HUDEP-2 (cell line): ENCODE measurements around the gene ZNF814.
"Not testable (repeated sequence)": the region's sequence is repeated elsewhere in the genome, so short reads cannot be mapped to it uniquely, and the experiment has no call there.

Source experiments
- DNase-seq, 76 experiments: peaks; one replicate each; lab custom pipeline; 2025; ENCODE audit not compliant: unreplicated experiment in 76 of 76; lab: John Stamatoyannopoulos, UW

Gene ZNF814

DNA sequence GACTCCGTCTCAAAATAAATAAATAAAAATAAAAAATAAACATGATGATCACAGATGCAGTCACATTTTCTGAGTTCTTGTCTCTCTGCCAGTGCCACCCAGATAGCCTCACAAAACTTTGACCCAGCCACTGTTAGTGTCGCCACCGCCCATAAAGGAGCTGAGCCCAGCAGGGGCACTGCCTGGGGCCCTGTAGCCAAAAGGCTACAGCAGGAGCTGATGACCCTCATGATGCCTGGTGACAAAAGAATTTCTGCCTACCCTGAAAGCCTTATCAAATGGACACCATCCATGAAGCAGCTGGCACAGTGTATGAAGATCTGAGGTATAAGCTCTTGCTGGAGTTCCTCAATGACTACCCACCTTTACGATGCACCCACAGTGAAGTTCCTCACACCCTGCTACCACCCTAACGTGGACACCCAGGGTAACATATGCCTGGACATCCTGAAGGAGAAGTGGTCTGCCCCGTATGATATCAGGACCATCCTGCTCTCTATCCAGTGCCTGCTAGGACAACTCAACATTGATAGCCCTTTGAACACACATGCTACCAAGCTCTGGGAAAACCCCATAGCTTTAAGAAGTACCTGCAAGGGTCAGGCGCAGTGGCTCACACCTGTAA, 20.9 kb downstream of the ZNF814 start:
- peak in 1 of 76 experiments; percentile 7 for DNase-seq

DNA sequence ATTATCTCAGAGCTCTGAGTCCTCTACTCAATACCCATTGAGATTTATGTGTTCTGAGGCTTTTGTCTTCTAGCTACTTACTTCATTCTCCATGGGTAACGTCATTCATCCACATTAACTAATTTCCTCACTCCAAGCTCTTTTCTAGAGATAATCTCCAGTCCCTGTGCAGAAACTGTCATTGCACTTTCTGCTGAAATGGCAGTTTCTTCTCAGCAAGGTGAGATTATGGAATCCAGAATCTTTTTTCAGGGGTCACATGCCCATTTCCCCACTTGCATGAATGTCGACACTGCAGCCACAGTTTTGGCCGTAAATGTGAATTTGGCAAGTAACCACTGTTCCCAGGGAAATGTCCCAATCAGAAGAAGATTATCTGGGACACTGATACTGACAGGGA, 26.5 kb downstream of the ZNF814 start:
- DNase-seq: not testable (repeated sequence)

DNA sequence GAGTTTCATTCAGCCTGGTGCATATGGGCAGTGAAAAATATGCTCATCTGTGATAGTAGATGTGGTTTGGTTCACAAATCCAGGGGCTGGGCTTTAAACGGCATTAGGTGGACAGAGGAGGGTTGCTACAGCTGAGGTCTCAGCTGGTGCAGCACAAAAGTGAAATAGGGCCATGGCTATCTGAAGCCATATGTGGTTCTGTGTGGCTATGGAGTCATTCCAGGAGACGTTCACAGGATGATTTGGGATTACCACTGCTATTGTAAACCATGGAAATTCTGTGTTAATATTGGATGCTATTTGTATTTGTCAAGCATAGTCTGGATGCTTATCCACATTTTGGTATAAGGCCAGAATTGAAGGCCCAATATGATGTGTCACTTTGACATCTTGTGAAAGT, 34.7 kb downstream of the ZNF814 start:
- DNase-seq: not testable (repeated sequence)

DNA sequence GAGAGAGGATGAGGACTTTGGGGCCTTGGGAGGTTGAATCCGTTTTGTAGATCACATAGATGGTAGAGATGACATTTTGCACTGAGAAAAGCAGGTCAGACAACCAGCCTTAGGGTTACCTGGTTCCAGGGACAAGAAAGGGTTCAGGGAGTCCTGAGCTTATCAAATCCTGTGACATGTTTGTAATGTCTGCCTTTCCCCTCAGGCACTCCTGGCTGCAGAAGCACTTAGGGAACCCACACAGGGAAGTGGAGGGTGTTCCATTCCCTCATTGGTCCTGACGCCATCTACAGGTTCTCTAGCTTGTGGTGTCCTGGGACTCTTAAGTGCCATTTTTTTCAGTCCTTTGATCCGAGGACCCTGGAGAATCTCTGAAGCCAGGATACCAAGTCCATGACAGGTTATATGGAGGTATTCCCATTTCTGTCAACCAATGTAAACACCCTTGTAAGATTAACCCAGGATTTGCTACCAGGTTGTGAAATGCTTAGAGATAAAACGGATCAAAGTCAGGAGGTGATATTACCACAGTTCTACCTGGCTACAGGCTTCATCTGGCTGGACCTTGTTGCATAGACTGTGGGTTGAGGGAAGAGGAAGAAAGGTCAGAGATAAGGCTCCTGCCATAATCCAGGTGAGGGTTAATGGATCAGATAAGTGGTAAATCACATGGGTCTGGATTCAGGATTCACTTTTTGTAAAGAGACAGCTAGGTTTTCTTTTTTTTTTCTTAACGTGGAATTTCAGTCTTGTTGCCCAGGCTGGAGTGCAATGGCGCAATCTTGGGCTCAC, 36.8 kb downstream of the ZNF814 start:
- DNase-seq: not testable (repeated sequence)

- peak in 58 of 76 experiments; percentile 3 to 81 (median 42) for DNase-seq
These were observed 38.3 kb downstream of the ZNF814 start for GRCh38 chr19:57850553-57851017.

GRCh38 chr19:57849666-57850473, 39.0 kb downstream of the ZNF814 start, which contains the start of gene ZNF587:
ZNF587 (plus strand) TSS chr19:57849859; CDS start chr19:57850039, 180 bp downstream.
- DNase-seq: peak in 74 of 76 experiments; percentile 22 to 89 (median 74)

DNA sequence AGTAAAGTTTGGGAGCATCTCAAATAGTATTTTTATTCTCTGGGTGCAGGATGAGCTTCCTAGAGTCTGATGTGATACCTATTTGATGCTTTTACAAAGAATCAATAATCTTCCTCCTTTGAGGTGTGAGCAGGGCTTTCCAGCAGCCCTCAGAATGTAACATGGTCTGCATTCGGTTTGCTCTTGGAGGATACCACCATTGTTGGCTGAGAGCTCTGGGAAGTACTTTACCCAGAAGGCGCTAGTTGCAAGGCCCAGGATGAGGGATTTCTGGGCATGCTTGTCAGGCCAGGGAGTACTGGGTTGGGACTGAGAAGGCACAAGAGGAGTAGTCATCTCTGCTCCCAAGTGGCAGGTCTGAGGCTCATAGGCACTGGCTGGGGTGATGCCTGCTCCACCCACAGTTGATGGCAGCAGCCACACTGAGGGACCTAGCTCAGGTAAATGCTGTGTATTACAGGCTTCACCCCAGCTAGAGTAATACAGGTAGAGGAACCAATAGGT, 39.6 kb downstream of the ZNF814 start:
- peak in 1 of 76 experiments; percentile 55 for DNase-seq

GRCh38 chr19:57847164-57847563, 41.7 kb downstream of the ZNF814 start:
- DNase-seq: not testable (repeated sequence)

GRCh38 chr19:57841122-57841763, 47.6 kb downstream of the ZNF814 start:
- no peak for DNase-seq

GRCh38 chr19:57838622-57839191, 50.1 kb downstream of the ZNF814 start:
- not testable (repeated sequence) for DNase-seq

GRCh38 chr19:57836991-57837390, 51.8 kb downstream of the ZNF814 start:
- not testable (repeated sequence) for DNase-seq

DNA sequence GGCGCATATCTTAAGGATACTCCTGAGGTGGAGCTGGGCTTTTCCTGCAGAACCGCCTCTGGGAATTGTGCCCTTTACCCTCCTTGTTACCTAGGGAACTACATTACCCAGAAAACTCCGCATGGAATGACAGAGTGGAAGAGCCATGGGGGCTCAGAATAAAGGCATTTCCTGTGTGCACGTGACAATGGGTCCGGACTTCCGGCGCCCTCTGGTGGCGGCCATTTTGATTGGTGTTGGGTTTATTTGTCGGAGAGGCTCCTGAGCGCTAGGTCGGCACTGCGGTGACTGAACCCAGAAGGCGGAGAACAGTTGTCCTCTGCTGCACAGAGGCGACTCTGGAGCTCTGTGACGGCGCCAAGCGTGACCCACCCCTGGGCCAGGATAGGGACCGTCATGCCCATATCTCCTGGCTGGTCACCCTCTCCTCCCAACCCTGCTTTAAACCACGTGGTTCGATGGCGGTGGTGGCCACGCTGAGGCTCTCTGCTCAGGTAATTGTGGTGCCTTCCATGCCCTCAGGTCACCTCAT, 58.7 kb downstream of the ZNF814 start, which contains the start of gene ZNF587B:
ZNF587B (plus strand) TSS at position 229 of the 532 bp plus-strand sequence; CDS start at position 459, 230 bp downstream.
- DNase-seq: peak in 33 of 76 experiments; percentile 4 to 58 (median 24)

DNA sequence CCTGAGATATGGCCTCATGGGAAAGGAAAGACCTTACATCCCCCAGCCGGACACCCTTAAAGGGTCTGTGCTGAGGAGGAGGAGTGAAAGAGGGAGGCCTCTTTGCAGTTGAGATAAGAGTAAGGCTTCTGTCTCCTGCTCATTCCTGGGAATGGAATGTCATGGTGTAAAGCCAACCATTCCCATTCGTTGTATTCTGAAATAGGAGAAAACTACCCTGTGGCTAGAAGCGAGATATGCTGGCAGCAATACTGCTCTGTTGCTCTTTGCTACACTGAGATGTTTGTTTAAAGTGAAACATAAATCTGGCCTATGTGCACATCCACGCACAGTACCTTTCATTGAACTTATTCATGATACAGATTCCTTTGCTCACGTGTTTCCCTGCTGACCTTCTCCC, 59.5 kb downstream of the ZNF814 start:
- no peak for DNase-seq

DNA sequence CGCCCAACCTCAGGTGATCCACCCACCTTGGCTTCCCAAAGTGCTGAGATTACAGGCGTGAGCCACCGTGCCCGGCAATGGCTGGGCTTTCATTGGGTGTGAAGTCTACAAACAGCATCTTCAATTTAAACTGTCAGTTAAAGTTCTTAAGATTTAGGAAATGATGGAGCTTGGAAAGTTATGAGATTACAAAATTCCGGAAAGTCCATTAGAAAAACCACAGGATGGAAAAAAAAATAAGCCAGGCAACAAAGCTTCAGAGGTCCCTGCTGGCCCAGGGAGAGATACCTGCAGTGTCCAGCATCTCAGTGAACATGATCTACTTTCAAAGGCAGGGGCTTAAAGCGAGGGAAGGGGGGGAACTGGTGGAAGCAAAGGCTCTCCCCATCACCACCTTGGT, 63.3 kb downstream of the ZNF814 start:
- no peak for DNase-seq

DNA sequence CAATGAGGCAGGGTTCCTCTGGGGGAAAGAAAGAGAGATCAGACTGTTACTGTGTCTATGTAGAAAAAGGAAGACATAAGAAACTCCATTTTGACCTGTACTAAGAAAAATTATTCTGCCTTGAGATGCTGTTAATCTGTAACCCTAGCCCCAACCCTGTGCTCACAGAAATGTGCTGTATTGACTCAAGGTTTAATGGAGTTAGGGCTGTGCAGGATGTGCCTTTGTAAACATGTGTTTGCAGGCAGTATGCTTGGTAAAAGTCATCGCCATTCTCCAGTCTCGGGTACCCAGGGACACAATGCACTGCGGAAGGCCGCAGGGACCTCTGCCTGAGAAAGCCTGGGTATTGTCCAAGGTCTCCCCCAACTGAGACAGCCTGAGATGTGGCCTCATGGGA, 65.2 kb downstream of the ZNF814 start:
- DNase-seq: not testable (repeated sequence)

DNA sequence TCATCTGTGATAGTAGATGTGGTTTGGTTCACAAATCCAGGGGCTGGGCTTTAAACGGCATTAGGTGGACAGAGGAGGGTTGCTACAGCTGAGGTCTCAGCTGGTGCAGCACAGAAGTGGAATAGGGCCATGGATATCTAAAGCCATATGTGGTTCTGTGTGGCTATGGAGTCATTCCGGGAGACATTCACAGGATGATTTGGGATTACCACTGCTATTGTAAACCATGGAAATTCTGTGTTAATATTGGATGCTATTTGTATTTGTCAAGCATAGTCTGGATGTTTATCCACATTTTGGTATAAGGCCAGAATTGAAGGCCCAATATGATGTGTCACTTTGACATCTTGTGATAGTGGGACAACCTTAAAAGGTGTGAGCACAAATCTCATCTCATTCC, 65.7 kb downstream of the ZNF814 start:
- DNase-seq: not testable (repeated sequence)

GRCh38 chr19:57821501-57821900, 67.3 kb downstream of the ZNF814 start:
- DNase-seq: not testable (repeated sequence)

DNA sequence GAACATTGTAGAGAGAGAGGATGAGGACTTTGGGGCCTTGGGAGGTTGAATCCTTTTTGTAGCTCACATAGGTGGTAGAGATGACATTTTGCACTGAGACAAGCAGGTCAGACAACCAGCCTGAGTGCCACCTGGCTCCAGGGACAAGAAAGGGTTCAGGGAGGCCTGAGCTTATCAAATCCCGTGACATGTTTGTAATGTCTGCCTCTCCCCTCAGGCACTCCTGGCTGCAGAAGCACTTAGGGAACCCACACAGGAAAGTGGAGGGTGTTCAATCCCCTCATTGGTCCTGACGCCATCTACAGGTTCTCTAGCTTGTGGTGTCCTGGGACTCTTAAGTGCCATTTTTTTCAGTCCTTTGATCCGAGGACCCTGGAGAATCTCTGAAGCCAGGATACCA, 67.7 kb downstream of the ZNF814 start:
- DNase-seq: not testable (repeated sequence)

- DNase-seq: no peak
These were observed 68.2 kb downstream of the ZNF814 start for GRCh38 chr19:57820599-57820998.
